Glutamatergic neuron (in vitro differentiated cells): ENCODE measurements around the gene PLEKHH2. TPM values are rescaled to one million over a fixed set of nuclear protein-coding genes. Genes with fewer than 3 reads are reported as not detected.
"Not testable (repeated sequence)": the region's sequence is repeated elsewhere in the genome, so short reads cannot be mapped to it uniquely, and the experiment has no call there.

Source experiments
- DNase-seq: peaks from one replicate; pipeline ENCODE4 v3.0.0; 2022
- H3K27ac Mint-ChIP-seq: one replicate; pipeline ENCODE4 v1.8.0; 2020; ENCODE audit warnings: mild to moderate bottlenecking, mixed read lengths, inconsistent platforms; ENCODE audit not compliant: unreplicated experiment
- H3K27me3 Mint-ChIP-seq: one replicate; pipeline ENCODE4 v1.8.0; 2020; ENCODE audit warnings: mild to moderate bottlenecking, moderate library complexity, mixed read lengths, inconsistent platforms; ENCODE audit not compliant: unreplicated experiment
- H3K36me3 Mint-ChIP-seq: one replicate; pipeline ENCODE4 v1.8.0; 2020; ENCODE audit warnings: mild to moderate bottlenecking, mixed read lengths, inconsistent platforms; ENCODE audit not compliant: unreplicated experiment
- H3K4me1 Mint-ChIP-seq: one replicate; pipeline ENCODE4 v1.8.0; 2020; ENCODE audit warnings: mild to moderate bottlenecking, low read depth, mixed read lengths, inconsistent platforms; ENCODE audit not compliant: unreplicated experiment
- H3K4me3 Mint-ChIP-seq: one replicate; pipeline ENCODE4 v1.8.0; 2020; ENCODE audit warnings: mild to moderate bottlenecking, mixed read lengths, inconsistent platforms; ENCODE audit not compliant: unreplicated experiment
- H3K9me3 Mint-ChIP-seq: one replicate; pipeline ENCODE4 v1.8.0; 2020; ENCODE audit warnings: mild to moderate bottlenecking, moderate library complexity, mixed read lengths, inconsistent platforms; ENCODE audit not compliant: unreplicated experiment
- CTCF ChIP-seq: fragments of 200-600 bp; sonication (generic); IDR thresholded peaks from one replicate; pipeline ENCODE4 v1.5.0; 2021; ENCODE audit not compliant: partially characterized antibody, unreplicated experiment
- total RNA-seq: library from RNA; stranded (reverse); fragmentation: NEBNext Ultra II Directional; extraction: Animal tissue kit (Norgen Biotek cat#: 25700); gene quantifications from one replicate; pipeline ENCODE4 v1.2.1, GENCODE V29; 2021; ENCODE audit not compliant: unreplicated experiment

The PLEKHH2 gene
- total RNA-seq, 1 donor from 2014 or later: 0.71 TPM

GRCh38 chr2:43675646-43676321, 38.7 kb downstream of the PLEKHH2 start:
- H3K4me3 Mint-ChIP-seq: peak overlapping the region; percentile 63
- no peak for TF ChIP-seq CTCF
- H3K9me3 Mint-ChIP-seq: peaks cover 6% of the 10 kb centered on the region
- no peak overlapping the region for H3K27ac Mint-ChIP-seq
- no peak for DNase-seq
- H3K27me3 Mint-ChIP-seq: no peaks in the 10 kb centered on the region
- H3K4me1 Mint-ChIP-seq: no peaks in the 10 kb centered on the region
- H3K36me3 Mint-ChIP-seq: peaks cover 13% of the 10 kb centered on the region

GRCh38 chr2:43676322-43677050, 39.4 kb downstream of the PLEKHH2 start, which contains the start of gene C1GALT1C1L:
TSS of gene C1GALT1C1L (minus strand) at chr2:43676429. CDS start at chr2:43676322, 107 bp downstream.
- peaks cover 6% of the 10 kb centered on the region for H3K9me3 Mint-ChIP-seq

GRCh38 chr2:43677783-43678182, 40.7 kb downstream of the PLEKHH2 start:
- not testable (repeated sequence) for H3K4me1 Mint-ChIP-seq, H3K4me3 Mint-ChIP-seq, H3K27me3 Mint-ChIP-seq, H3K36me3 Mint-ChIP-seq, DNase-seq, H3K27ac Mint-ChIP-seq, H3K9me3 Mint-ChIP-seq

More at GRCh38 chr2:43676322-43677050, 39.4 kb downstream of the PLEKHH2 start, which contains the start of gene C1GALT1C1L:
- H3K4me1 Mint-ChIP-seq: no peaks in the 10 kb centered on the region
- peaks cover 13% of the 10 kb centered on the region for H3K36me3 Mint-ChIP-seq
- H3K27ac Mint-ChIP-seq: no peak within 1 kb of the TSS
- DNase-seq: peak; percentile 49
- TF ChIP-seq CTCF: no peak
- peak within 1 kb of the TSS; percentile 81 for H3K4me3 Mint-ChIP-seq
- H3K27me3 Mint-ChIP-seq: no peaks in the 10 kb centered on the region

- Mint-ChIP-seq H3K4me3 (no peak overlapping the region), H3K4me1 (no peaks in the 10 kb centered on the region), H3K27me3 (no peaks in the 10 kb centered on the region)
These were observed 48.3 kb downstream of the PLEKHH2 start for GRCh38 chr2:43685357-43685756.

GRCh38 chr2:43689999-43690398, 52.9 kb downstream of the PLEKHH2 start:
- Mint-ChIP-seq H3K9me3 (no peaks in the 10 kb centered on the region), H3K4me3 (no peak overlapping the region), H3K27ac (no peak overlapping the region), H3K27me3 (no peaks in the 10 kb centered on the region), H3K36me3 (no peaks in the 10 kb centered on the region), H3K4me1 (no peaks in the 10 kb centered on the region)
- no peak for DNase-seq
- no peak for TF ChIP-seq CTCF

More at GRCh38 chr2:43685357-43685756, 48.3 kb downstream of the PLEKHH2 start:
- TF ChIP-seq CTCF: no peak
- Mint-ChIP-seq H3K27ac (no peak overlapping the region), H3K36me3 (no peaks in the 10 kb centered on the region), H3K9me3 (no peaks in the 10 kb centered on the region)
- DNase-seq: no peak
